Astrocyte of the spinal cord (primary cell): ENCODE results near the gene NARS2.

Experiments used
- DNase-seq: peaks from one replicate; pipeline ENCODE4 v3.0.0; 2011; ENCODE audit warnings: low read depth, low spot score
- H3K4me3 ChIP-seq: 2 replicates; pipeline ENCODE4 v1.5.1; 2011; ENCODE audit warnings: low read depth, mild to moderate bottlenecking, low read length, moderate library complexity
- in situ Hi-C: cut with HindIII; loops from 2 replicates; pipeline ENCODE4 v1.10.0; 2017; ENCODE audit warnings: low sequenced_read_pairs
- TF ChIP-seq, protein P1 (sequence below): IDR thresholded peaks from 2 replicates; pipeline ENCODE4 v1.5.1; 2012; ENCODE audit warnings: low read depth, mild to moderate bottlenecking, low read length, inconsistent platforms

NARS2 gene

DNA sequence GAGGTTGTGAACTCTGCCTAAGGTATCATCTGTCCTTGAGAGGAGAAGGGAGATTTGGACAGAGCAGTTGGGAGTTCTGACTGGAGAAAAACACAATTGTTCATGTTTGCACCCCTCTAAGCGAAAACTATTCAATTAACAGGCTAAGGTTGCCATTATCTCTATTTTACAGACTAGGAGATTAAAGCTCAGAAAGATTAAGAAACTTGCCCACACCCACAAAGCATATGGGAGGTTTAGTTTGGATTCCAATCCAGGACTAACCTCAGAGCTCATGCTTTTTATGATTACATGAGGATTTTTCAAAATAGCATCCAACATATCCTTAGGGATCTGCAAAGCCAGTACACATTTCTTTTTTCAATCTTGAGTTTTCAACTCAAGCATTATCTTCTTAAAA lies 179.1 kb downstream of the NARS2 start:
- in situ Hi-C loops: no loop called here
- DNase-seq: no peak
- no peak overlapping the region for H3K4me3 ChIP-seq

DNA sequence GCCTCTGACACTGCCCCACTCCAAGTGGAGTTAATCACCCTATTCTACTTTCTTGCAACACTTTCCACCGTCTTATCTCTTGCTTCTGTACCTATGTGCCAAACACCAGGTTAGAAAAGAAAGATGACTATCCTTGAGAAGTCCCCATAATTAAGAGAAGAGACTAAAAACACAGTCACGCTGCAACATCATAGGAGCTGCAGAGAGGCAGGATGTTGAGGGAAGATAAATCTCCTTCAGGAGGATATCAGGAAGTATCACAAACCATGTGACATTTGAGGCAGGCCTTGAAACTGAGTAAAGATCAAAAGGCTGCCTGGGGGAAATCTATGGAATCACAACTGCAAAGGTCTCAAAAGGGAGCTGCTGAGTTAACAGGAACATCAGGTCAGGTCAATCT lies 181.8 kb downstream of the NARS2 start:
- H3K4me3 ChIP-seq: no peak overlapping the region
- no peak for DNase-seq
- in situ Hi-C loops: no loop called here
- TF ChIP-seq, protein P1, sequence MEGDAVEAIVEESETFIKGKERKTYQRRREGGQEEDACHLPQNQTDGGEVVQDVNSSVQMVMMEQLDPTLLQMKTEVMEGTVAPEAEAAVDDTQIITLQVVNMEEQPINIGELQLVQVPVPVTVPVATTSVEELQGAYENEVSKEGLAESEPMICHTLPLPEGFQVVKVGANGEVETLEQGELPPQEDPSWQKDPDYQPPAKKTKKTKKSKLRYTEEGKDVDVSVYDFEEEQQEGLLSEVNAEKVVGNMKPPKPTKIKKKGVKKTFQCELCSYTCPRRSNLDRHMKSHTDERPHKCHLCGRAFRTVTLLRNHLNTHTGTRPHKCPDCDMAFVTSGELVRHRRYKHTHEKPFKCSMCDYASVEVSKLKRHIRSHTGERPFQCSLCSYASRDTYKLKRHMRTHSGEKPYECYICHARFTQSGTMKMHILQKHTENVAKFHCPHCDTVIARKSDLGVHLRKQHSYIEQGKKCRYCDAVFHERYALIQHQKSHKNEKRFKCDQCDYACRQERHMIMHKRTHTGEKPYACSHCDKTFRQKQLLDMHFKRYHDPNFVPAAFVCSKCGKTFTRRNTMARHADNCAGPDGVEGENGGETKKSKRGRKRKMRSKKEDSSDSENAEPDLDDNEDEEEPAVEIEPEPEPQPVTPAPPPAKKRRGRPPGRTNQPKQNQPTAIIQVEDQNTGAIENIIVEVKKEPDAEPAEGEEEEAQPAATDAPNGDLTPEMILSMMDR: no peak

More for the DNA sequence above, 179.1 kb downstream of the NARS2 start:
- TF ChIP-seq, protein P1: no peak

DNA sequence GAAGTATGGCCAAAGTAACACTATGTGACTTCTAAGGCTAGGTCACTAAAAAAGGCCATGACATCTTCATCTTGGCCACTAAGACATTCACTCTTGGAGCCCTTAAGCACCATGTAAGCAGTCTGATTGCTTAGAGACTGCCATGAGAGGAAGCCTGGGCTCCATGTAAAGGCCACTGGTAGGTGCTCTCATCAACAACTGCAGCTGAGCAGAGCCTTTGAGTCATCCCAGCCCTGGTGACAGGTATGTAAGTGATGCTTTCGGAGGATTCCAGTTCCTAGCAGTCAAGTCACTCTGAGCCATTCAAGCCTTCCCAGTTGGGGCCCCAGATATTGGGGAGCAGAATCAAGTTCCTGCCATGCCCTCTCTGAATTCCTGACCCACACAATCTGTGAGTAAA lies 183.2 kb downstream of the NARS2 start:
- no peak for DNase-seq
- in situ Hi-C loops: no loop called here
- H3K4me3 ChIP-seq: no peak overlapping the region
- TF ChIP-seq, protein P1: no peak

DNA sequence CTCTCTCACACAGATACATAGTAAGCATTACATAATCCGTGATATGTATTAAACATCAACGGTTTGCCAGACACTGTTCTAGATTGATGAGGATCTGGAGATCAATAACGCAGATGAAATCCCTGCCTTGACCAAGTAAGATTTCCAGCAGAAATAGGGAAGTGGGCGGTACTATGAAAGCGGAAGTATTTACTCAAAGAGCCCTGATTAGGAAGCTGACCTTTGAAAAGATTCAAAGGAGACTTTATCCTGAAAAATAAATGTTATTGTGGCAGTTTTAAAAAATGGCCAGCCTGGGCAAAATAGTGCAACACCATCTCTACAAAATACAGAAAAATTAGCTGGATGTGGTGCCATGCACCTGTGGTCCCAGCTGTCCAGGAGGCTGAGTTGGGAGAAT lies 183.9 kb downstream of the NARS2 start:
- DNase-seq: no peak
- in situ Hi-C loops: no loop called here
- TF ChIP-seq, protein P1: no peak
- no peak overlapping the region for H3K4me3 ChIP-seq

DNA sequence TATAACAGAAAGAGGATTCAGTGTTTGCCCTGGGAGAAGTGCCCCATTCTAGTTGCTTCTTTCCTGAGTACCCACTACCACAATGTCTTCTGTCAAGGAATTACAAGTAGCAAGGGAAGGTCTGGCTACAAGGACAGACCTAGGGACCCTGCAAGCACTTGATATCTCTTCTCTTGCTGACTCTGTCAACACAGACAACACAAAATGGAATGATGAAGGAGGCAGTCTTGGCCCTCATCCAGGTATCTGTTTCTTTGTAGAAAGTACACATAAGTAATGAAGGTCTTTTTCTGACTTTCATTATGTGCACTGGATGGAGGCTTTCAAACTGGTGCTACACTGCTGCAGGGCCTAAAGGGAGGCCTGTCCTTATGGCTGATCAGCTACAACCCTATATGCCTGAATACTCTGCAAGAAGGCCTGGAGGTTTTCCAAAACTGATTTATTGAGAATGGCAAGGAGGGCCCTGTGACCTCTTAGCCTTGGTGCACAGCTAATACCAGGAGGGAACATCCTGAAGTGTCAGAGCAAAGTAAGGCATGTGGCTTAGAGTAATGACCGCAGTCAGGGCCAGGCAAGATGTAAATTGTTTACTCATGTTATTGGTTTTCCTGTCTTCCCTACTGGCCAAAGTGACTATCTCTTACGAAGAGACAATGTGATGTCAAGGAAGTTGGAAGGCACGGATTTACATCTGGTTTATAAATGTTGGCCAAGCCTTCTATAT lies 188.3 kb downstream of the NARS2 start:
- H3K4me3 ChIP-seq: no peak overlapping the region
- TF ChIP-seq, protein P1: no peak
- DNase-seq: no peak
- in situ Hi-C loops: no loop called here
